ENCODE measurements around the gene TOM1L1. TPM values are rescaled to one million over a fixed set of nuclear protein-coding genes. Genes with fewer than 3 reads are reported as not detected.

Gene TOM1L1
- total RNA-seq, 1 donor from 2014 or later, result 34.1 TPM

GRCh38 chr17:55005520-55005919 lies 104.9 kb downstream of the TOM1L1 start:
- Histone ChIP-seq H3K4me3 (no peak overlapping the region), H3K9me3 (no peaks in the 10 kb centered on the region), H3K4me1 (no peaks in the 10 kb centered on the region), H3K27me3 (ENCODE audit: low read depth) (no peaks in the 10 kb centered on the region), H3K36me3 (no peaks in the 10 kb centered on the region), H3K27ac (no peak overlapping the region)
- TF ChIP-seq CTCF (IDR thresholded peaks at IDR 0.05), result no peak
- intact Hi-C loops (cut with DNase I), result no loop called here
- ATAC-seq, result no peak
- no peak for DNase-seq

Other genes starting within 250 kb of the TOM1L1 start
- gene COX11, start 67.8 kb downstream of the TOM1L1 start, total RNA-seq, result 41.9 TPM
- gene STXBP4, start 67.9 kb downstream of the TOM1L1 start, total RNA-seq, result 11.8 TPM